Activated CD8-positive, alpha-beta T cell treated with anti-CD3 and anti-CD28 coated beads for 36 hours (primary cell): ENCODE results near the gene S1PR4. TPM values are rescaled to one million over a fixed set of nuclear protein-coding genes. Genes with fewer than 3 reads are reported as not detected.

Source experiments
- ATAC-seq: fragments of 200-7000 bp; cut with Tn5 transposase; one replicate; pipeline ENCODE4 v1.10.0; 2021; ENCODE audit warnings: mild to moderate bottlenecking, moderate library complexity
- CTCF ChIA-PET: fragments of 350-600 bp; sonication (Branson Sonifier 250); formaldehyde crosslinking; loops from one replicate; lab custom pipeline; 2021; ENCODE audit warnings: antibody characterized with exemption; lab: Charles Lee
- POLR2A ChIA-PET: fragments of 350-600 bp; sonication (Branson Sonifier 250); formaldehyde crosslinking; loops from one replicate; lab custom pipeline; 2021; ENCODE audit warnings: antibody characterized with exemption; lab: Charles Lee
- DNase-seq: peaks from one replicate; pipeline ENCODE4 v3.0.0-alpha.2; 2020
- H3K27ac Mint-ChIP-seq: one replicate; pipeline ENCODE4 v1.8.0; 2021; ENCODE audit warnings: mild to moderate bottlenecking, mixed read lengths
- H3K27me3 Mint-ChIP-seq: one replicate; pipeline ENCODE4 v1.8.0; 2021; ENCODE audit warnings: mixed read lengths
- H3K36me3 Mint-ChIP-seq: one replicate; pipeline ENCODE4 v1.8.0; 2021; ENCODE audit warnings: low read depth, mixed read lengths
- H3K4me1 Mint-ChIP-seq: one replicate; pipeline ENCODE4 v1.8.0; 2021; ENCODE audit warnings: low read depth, mixed read lengths
- H3K4me3 Mint-ChIP-seq: one replicate; pipeline ENCODE4 v1.8.0; 2021; ENCODE audit warnings: mild to moderate bottlenecking, moderate library complexity, mixed read lengths
- H3K9me3 Mint-ChIP-seq: one replicate; pipeline ENCODE4 v1.8.0; 2021; ENCODE audit warnings: mixed read lengths
- intact Hi-C: fragments of 100-400 bp; cut with micrococcal nuclease; formaldehyde crosslinking; loops from one replicate; pipeline ENCODE4 v1.10.0; 2022
- total RNA-seq, 2 experiments: library from RNA; stranded (reverse); gene quantifications; one replicate each; pipeline ENCODE4 v1.2.3, GENCODE V29; 2021
- TF ChIP-seq, protein P1 (sequence below): fragments of 200-600 bp; IDR thresholded peaks from one replicate; pipeline ENCODE4 v1.8.0; 2022; ENCODE audit warnings: antibody characterized with exemption, mild to moderate bottlenecking

Gene S1PR4
- total RNA-seq, 2 experiments from 2014 or later, result 48.5 to 51.9 TPM

DNA sequence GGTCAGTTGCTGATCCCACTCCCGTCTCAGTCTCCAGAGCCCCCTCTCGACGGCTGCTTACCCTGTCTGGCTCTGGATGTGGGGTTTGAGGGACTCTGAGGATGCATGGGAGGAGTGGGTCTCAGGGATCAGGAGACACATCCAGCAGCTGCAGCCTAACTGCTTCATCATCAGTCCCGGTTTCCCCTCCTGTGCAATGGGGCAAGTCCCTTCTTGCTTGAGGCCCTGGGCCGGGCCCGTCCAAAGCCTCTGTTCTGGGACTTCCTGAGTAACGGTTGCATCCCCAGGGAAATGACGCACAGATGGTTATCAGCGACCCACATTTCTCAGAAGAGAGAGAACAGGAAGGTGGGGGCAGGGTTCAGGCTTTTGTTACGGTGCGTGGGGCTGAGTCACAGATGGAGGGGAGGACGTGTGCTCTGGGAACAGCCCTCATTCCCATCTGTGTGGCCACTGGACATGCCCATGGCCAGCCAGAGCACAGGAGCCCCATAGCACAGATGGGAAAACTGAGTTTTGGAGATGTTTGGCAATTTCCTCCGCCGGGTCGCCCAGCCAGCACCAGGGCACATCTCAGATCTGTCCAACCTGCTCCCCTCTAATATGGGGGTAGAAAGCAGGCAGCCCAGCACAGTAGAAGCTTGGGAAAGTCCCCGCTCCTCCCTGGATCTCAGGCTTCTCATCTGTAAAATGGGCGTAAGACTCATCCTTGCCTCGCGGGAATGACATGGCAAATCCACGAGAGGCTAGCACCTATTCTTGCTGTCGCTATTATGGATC lies 23.4 kb upstream of the S1PR4 start:
- POLR2A ChIA-PET, result interaction anchor here (0.8 to 1.8 kb wide), 4 partner anchors 13 to 30 kb away, joined by 3 to 5 read pairs (median 4); no protein-coding TSS in a partner anchor
- Mint-ChIP-seq H3K9me3 (peaks cover 2% of the 10 kb centered on the region), H3K36me3 (peaks cover 28% of the 10 kb centered on the region), H3K4me3 (no peak overlapping the region), H3K27ac (no peak overlapping the region), H3K4me1 (no peaks in the 10 kb centered on the region), H3K27me3 (no peaks in the 10 kb centered on the region)
- peak; percentile 91 for ATAC-seq
- TF ChIP-seq, protein P1, sequence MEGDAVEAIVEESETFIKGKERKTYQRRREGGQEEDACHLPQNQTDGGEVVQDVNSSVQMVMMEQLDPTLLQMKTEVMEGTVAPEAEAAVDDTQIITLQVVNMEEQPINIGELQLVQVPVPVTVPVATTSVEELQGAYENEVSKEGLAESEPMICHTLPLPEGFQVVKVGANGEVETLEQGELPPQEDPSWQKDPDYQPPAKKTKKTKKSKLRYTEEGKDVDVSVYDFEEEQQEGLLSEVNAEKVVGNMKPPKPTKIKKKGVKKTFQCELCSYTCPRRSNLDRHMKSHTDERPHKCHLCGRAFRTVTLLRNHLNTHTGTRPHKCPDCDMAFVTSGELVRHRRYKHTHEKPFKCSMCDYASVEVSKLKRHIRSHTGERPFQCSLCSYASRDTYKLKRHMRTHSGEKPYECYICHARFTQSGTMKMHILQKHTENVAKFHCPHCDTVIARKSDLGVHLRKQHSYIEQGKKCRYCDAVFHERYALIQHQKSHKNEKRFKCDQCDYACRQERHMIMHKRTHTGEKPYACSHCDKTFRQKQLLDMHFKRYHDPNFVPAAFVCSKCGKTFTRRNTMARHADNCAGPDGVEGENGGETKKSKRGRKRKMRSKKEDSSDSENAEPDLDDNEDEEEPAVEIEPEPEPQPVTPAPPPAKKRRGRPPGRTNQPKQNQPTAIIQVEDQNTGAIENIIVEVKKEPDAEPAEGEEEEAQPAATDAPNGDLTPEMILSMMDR, result no peak
- CTCF ChIA-PET, result interaction anchor here (1.2 to 1.5 kb wide), 2 partner anchors 9 kb away, joined by 3 to 5 read pairs; no protein-coding TSS in a partner anchor
- DNase-seq, result peak; percentile 94
- intact Hi-C loops, result no loop called here

DNA sequence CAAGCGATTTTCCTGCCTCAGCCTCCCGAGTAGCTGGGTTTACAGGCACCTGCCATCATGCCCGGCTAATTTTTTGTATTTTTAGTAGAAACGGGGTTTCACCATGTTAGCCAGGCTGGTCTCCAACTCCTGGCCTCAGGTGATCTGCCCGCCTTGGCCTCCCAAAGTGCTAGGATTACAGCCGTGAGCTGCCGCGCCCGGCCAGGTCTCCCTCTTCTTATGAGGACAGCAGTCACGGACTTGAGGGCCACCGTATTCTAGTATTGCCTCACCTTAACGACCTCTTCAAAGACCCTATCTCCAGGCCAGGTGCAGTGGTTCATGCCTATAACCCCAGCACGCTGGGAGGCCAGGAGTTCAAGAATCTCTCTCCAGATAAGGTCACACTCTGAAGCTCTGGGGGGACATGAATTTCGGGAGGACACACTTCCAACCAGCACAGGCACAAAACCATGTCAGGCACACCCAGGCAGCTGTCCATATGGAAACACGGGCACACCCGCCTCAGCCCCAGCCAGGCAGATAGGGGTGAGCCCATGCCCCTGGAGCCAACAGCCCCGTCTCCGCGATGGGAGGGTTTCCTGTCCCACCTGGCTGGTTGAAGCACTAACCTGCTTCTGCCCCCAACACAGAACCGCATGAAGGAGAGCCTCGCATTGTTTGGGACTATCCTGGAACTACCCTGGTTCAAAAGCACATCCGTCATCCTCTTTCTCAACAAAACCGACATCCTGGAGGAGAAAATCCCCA lies 21.3 kb upstream of the S1PR4 start:
- no peak for DNase-seq
- intact Hi-C loops, result no loop called here
- TF ChIP-seq, protein P1, result no peak
- H3K36me3 Mint-ChIP-seq, result peaks cover 40% of the 10 kb centered on the region
- H3K9me3 Mint-ChIP-seq, result peaks cover 7% of the 10 kb centered on the region
- ChIA-PET CTCF (interaction anchor here (1.0 to 10.5 kb wide), 3 partner anchors 20 to 54 kb away, joined by 3 to 137 read pairs (median 3); no protein-coding TSS in a partner anchor), POLR2A (interaction anchor here (0.6 kb wide), 1 partner anchor 110 kb away, joined by 3 read pairs; no protein-coding TSS in a partner anchor)
- peaks cover 6% of the 10 kb centered on the region for H3K4me1 Mint-ChIP-seq
- H3K27ac Mint-ChIP-seq, result no peak overlapping the region
- ATAC-seq, result no peak
- H3K27me3 Mint-ChIP-seq, result no peaks in the 10 kb centered on the region
- H3K4me3 Mint-ChIP-seq, result no peak overlapping the region

DNA sequence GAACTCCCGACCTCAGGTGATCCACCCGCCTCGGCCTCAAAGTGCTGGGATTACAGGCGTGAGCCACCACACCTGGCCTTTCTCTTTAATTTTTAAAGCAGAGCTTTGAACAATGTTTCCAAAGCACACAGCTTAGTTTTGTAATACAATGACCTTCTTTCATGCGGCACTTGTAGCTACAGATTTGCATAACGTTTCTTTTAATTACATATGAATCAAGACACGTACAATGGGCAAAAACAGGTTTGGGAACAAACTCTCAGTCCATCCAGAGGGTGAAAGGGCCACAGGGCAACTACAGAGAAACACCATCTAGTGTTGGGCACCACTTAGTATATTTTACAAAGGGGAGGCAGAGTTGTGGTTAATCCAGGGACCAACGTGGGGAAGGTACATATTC lies 19.0 kb upstream of the S1PR4 start:
- ChIA-PET CTCF (interaction anchor here (0.9 to 10.5 kb wide), 6 partner anchors 13 to 84 kb away, joined by 3 to 137 read pairs (median 5); no protein-coding TSS in a partner anchor), POLR2A (interaction anchor here (1.6 kb wide), 1 partner anchor 105 kb away, joined by 4 read pairs; no protein-coding TSS in a partner anchor)
- intact Hi-C loops, result no loop called here
- Mint-ChIP-seq H3K27ac (no peak overlapping the region), H3K4me3 (no peak overlapping the region), H3K4me1 (peaks cover 12% of the 10 kb centered on the region), H3K9me3 (peaks cover 7% of the 10 kb centered on the region), H3K27me3 (no peaks in the 10 kb centered on the region), H3K36me3 (peaks cover 44% of the 10 kb centered on the region)
- TF ChIP-seq, protein P1, result no peak
- ATAC-seq, result no peak
- no peak for DNase-seq

DNA sequence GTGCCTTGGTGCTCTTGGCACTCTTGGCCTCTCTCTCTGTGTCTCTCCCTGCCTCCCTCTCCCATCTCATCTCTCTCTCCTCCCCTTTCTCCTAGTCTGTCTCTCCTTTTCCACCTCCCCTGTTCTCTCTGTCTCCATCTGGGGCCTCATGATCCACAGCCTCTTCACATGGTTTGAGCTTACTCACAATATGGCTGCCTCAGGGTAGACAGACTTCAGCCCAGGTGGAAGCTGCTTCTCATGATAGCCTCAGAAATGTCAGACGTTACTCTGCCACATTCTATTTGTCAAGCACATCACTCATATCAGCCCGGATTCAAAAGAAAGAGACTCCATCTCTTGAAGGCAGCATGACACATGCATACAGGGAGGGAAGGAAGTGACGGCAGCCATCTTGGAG lies 18.4 kb upstream of the S1PR4 start:
- ChIA-PET CTCF (interaction anchor here (1.0 to 10.5 kb wide), 6 partner anchors 14 to 85 kb away, joined by 3 to 137 read pairs (median 4); no protein-coding TSS in a partner anchor), POLR2A (interaction anchor here (0.6 to 1.6 kb wide), 3 partner anchors 81 to 106 kb away, joined by 3 to 4 read pairs (median 3); no protein-coding TSS in a partner anchor)
- H3K4me1 Mint-ChIP-seq, result peaks cover 13% of the 10 kb centered on the region
- intact Hi-C loops, result loop anchor here (5.0 kb wide), 1 partner anchor 33 kb away; no protein-coding TSS in a partner anchor
- no peak for DNase-seq
- H3K27me3 Mint-ChIP-seq, result no peaks in the 10 kb centered on the region
- peaks cover 39% of the 10 kb centered on the region for H3K36me3 Mint-ChIP-seq
- peak overlapping the region; percentile 69 for H3K27ac Mint-ChIP-seq
- TF ChIP-seq, protein P1, result no peak
- no peak for ATAC-seq
- H3K9me3 Mint-ChIP-seq, result peaks cover 7% of the 10 kb centered on the region
- H3K4me3 Mint-ChIP-seq, result no peak overlapping the region
